CD4-positive, alpha-beta T cell (primary cell): ENCODE results near the gene RNF141. TPM values are rescaled to one million over a fixed set of nuclear protein-coding genes. Genes with fewer than 3 reads are reported as not detected.

ENCODE experiments used
- ATAC-seq: fragments of 200-7000 bp; cut with Tn5 transposase; one replicate; pipeline ENCODE4 v1.10.0; 2022; ENCODE audit warnings: mild to moderate bottlenecking; ENCODE audit not compliant: poor library complexity
- CTCF ChIA-PET: fragments of 350-600 bp; sonication (Branson Sonifier 250); formaldehyde crosslinking; loops from one replicate; lab custom pipeline; 2021; ENCODE audit warnings: antibody characterized with exemption, inconsistent platforms; lab: Charles Lee
- POLR2A ChIA-PET: fragments of 350-600 bp; sonication (Branson Sonifier 250); formaldehyde crosslinking; loops from one replicate; lab custom pipeline; 2021; ENCODE audit warnings: antibody characterized with exemption, inconsistent platforms; lab: Charles Lee
- DNase-seq, 14 experiments: peaks; one replicate each; pipeline ENCODE4 v3.0.0-alpha.2; 2013 to 2020; ENCODE audit warnings: mixed read lengths in 2 of 14
- H3K27ac ChIP-seq, 2 donors: one replicate each; pipeline versions ENCODE4 v1.5.1 to v1.7.0; 2013; ENCODE audit warnings: low read length in 2 of 2, low read depth in 1 of 2, mild to moderate bottlenecking in 1 of 2
- H3K27me3 ChIP-seq, 2 experiments: 1 replicate in 1 of 2; 2 replicates in 1 of 2; pipeline versions ENCODE4 v1.6.1 to v1.7.0; 2013; ENCODE audit warnings: low read length in 2 of 2, control low read depth in 1 of 2, mild to moderate bottlenecking in 1 of 2, moderate library complexity in 1 of 2; ENCODE audit not compliant: insufficient read depth in 2 of 2, control insufficient read depth in 1 of 2
- H3K36me3 ChIP-seq: one replicate; pipeline ENCODE4 v1.6.1; 2013; ENCODE audit warnings: low read length, control low read depth; ENCODE audit not compliant: insufficient read depth
- H3K4me1 ChIP-seq: one replicate; pipeline ENCODE4 v1.6.1; 2013; ENCODE audit warnings: low read length, control low read depth; ENCODE audit not compliant: insufficient read depth
- H3K4me3 ChIP-seq: one replicate; pipeline ENCODE4 v1.5.1; 2013; ENCODE audit warnings: mild to moderate bottlenecking, low read length, moderate library complexity
- H3K9me3 ChIP-seq, 2 experiments: 1 replicate in 1 of 2; 2 replicates in 1 of 2; pipeline versions ENCODE4 v1.6.1 to v1.7.0; 2013; ENCODE audit warnings: low read length in 2 of 2, mild to moderate bottlenecking in 2 of 2, control low read depth in 1 of 2, moderate library complexity in 1 of 2; ENCODE audit not compliant: control insufficient read depth in 1 of 2, insufficient read depth in 1 of 2
- H3K27ac Mint-ChIP-seq: one replicate; pipeline ENCODE4 v1.8.0; 2020; ENCODE audit warnings: mixed read lengths
- H3K27me3 Mint-ChIP-seq: one replicate; pipeline ENCODE4 v1.8.0; 2021; ENCODE audit warnings: mixed read lengths
- H3K36me3 Mint-ChIP-seq: one replicate; pipeline ENCODE4 v1.8.0; 2021; ENCODE audit warnings: low read depth, mixed read lengths
- H3K4me1 Mint-ChIP-seq: one replicate; pipeline ENCODE4 v1.8.0; 2021; ENCODE audit warnings: low read depth, mixed read lengths
- H3K4me3 Mint-ChIP-seq: one replicate; pipeline ENCODE4 v1.8.0; 2020; ENCODE audit warnings: mild to moderate bottlenecking, mixed read lengths
- H3K9me3 Mint-ChIP-seq: one replicate; pipeline ENCODE4 v1.8.0; 2020; ENCODE audit warnings: mixed read lengths
- CTCF ChIP-seq: fragments of 200-600 bp; IDR thresholded peaks from one replicate; pipeline ENCODE4 v1.8.0; 2022; ENCODE audit warnings: antibody characterized with exemption, mild to moderate bottlenecking
- intact Hi-C, 2 experiments: fragments of 100-400 bp; cut with DNase I in 1 of 2; cut with micrococcal nuclease in 1 of 2; formaldehyde crosslinking; loops; one replicate each; pipeline versions ENCODE4 v1.15.1 to v1.9.0; 2023 to 2025; cut with DNase I, micrococcal nuclease
- total RNA-seq, 174 experiments: library from RNA in 2 of 174; stranded (reverse) in 2 of 174; gene quantifications; one replicate each; pipeline ENCODE4 v1.2.3 and lab custom pipeline; 2021 to 2026

Gene RNF141
- total RNA-seq, 2 experiments from 2014 or later = 18.0 to 19.0 TPM

- Mint-ChIP-seq H3K36me3 (peaks cover 67% of the 10 kb centered on the region), H3K9me3 (no peaks in the 10 kb centered on the region), H3K4me3 (no peak overlapping the region), H3K27ac (no peak overlapping the region), H3K27me3 (no peaks in the 10 kb centered on the region), H3K4me1 (peaks cover 32% of the 10 kb centered on the region)
- peaks cover 59% of the 10 kb centered on the region for H3K36me3 ChIP-seq
- intact Hi-C loops = loop anchor here in 1 of 2 experiments (5.0 kb wide), 1 partner anchor 1379 kb away; the partner anchor contains the start of gene USP47
- no peaks in the 10 kb centered on the region for H3K9me3 ChIP-seq
- H3K4me3 ChIP-seq = no peak overlapping the region
- ChIA-PET CTCF (no interaction called here), POLR2A (no interaction called here)
- no peak for ATAC-seq
- no peaks in the 10 kb centered on the region for H3K27me3 ChIP-seq
- DNase-seq = no peak
- TF ChIP-seq CTCF = no peak
- no peak overlapping the region for H3K27ac ChIP-seq
- peaks cover 38% of the 10 kb centered on the region for H3K4me1 ChIP-seq
These were observed 78.2 kb downstream of the RNF141 start for GRCh38 chr11:10462746-10463300.

Other genes with a start within 250 kb of the RNF141 start
- 10 to 100 TPM; 14.2 to 15.2 TPM for gene SBF2, start 247.0 kb downstream of the RNF141 start, total RNA-seq
- 1 to 10 TPM; 1.5 to 1.8 TPM for gene ADM, start 236.1 kb downstream of the RNF141 start, total RNA-seq
- gene AMPD3, start 85.9 kb downstream of the RNF141 start, total RNA-seq = 10 to 100 TPM; 13.2 to 14.1 TPM
- not detected for gene LYVE1, start 27.5 kb upstream of the RNF141 start, total RNA-seq
- gene IRAG1, start 152.6 kb upstream of the RNF141 start, total RNA-seq = not detected
- 10 to 100 TPM; 34.0 to 34.7 TPM for gene CTR9, start 210.1 kb upstream of the RNF141 start, total RNA-seq